OCI-LY7 (cell line): ENCODE data around the gene LRRFIP2. TPM values are rescaled to one million over a fixed set of nuclear protein-coding genes. Genes with fewer than 3 reads are reported as not detected.

Experiments
- BruUV-seq: library from RNA; stranded (reverse); fragments of 400-500 nt; replicated peaks from 2 replicates; lab custom pipeline; 2021; lab: Mats Ljungman, UMichigan
- CTCF ChIA-PET: fragments of 300-600 bp; sonication (Branson Sonifier 250); formaldehyde crosslinking; loops from one replicate; lab custom pipeline; 2022; ENCODE audit warnings: antibody characterized with exemption; ENCODE audit not compliant: unreplicated experiment; lab: Charles Lee
- POLR2A ChIA-PET: fragments of 300-600 bp; sonication (Branson Sonifier 250); formaldehyde crosslinking; loops from one replicate; lab custom pipeline; 2022; ENCODE audit warnings: antibody characterized with exemption; lab: Charles Lee
- DNase-seq: peaks from one replicate; pipeline ENCODE4 v3.0.0-alpha.2; 2015; ENCODE audit warnings: low spot score
- H2AFZ ChIP-seq: fragments of 200-600 bp; sonication (generic), shearing (Covaris generic); 2 replicates; pipeline ENCODE4 v1.6.1; 2014; ENCODE audit warnings: mild to moderate bottlenecking, antibody characterized with exemption, low read length, moderate library complexity
- H3K27ac ChIP-seq: fragments of 200-600 bp; sonication (generic); 2 replicates; pipeline ENCODE4 v1.5.1; 2014; ENCODE audit warnings: mixed run types, low read depth, mild to moderate bottlenecking, moderate library complexity, low read length, inconsistent platforms; ENCODE audit not compliant: poor library complexity, severe bottlenecking
- H3K36me3 ChIP-seq: fragments of 200-600 bp; sonication (generic); 2 replicates; pipeline ENCODE4 v1.6.1; 2014; ENCODE audit warnings: mild to moderate bottlenecking, antibody characterized with exemption, low read length, moderate library complexity, mixed read lengths; ENCODE audit not compliant: insufficient read depth
- H3K4me1 ChIP-seq: fragments of 200-600 bp; sonication (generic); 2 replicates; pipeline ENCODE4 v1.5.1; 2014; ENCODE audit warnings: mild to moderate bottlenecking, low read length; ENCODE audit not compliant: insufficient read depth, poor library complexity, severe bottlenecking
- H3K4me2 ChIP-seq: fragments of 200-600 bp; sonication (generic); 2 replicates; pipeline ENCODE4 v1.6.1; 2014; ENCODE audit warnings: mild to moderate bottlenecking, low read length
- H3K4me3 ChIP-seq: fragments of 200-600 bp; sonication (generic); 2 replicates; pipeline ENCODE4 v1.5.1; 2014; ENCODE audit warnings: mild to moderate bottlenecking, low read depth, low read length; ENCODE audit not compliant: poor library complexity, severe bottlenecking
- H3K79me2 ChIP-seq: fragments of 200-600 bp; sonication (generic); 2 replicates; pipeline ENCODE4 v1.6.1; 2016; ENCODE audit warnings: low read depth, mild to moderate bottlenecking, low read length, moderate library complexity, mixed read lengths; ENCODE audit not compliant: insufficient read depth
- H3K9me2 ChIP-seq: fragments of 200-600 bp; sonication (generic); 2 replicates; pipeline ENCODE4 v1.6.1; 2016; ENCODE audit warnings: mild to moderate bottlenecking, low read length, mixed read lengths; ENCODE audit not compliant: insufficient read depth
- H3K9me3 ChIP-seq: fragments of 200-600 bp; sonication (generic); 2 replicates; pipeline ENCODE4 v1.6.1; 2014; ENCODE audit warnings: mild to moderate bottlenecking, mixed run types, low read length, mixed read lengths
- H4K20me1 ChIP-seq: fragments of 200-600 bp; sonication (generic); 2 replicates; pipeline ENCODE4 v1.6.1; 2014; ENCODE audit warnings: mild to moderate bottlenecking, antibody characterized with exemption, low read length, moderate library complexity, mixed read lengths; ENCODE audit not compliant: insufficient read depth
- CTCF ChIP-seq: fragments of 200-600 bp; sonication (generic); conservative IDR thresholded peaks from 2 replicates; pipeline ENCODE4 v1.5.1; 2014; ENCODE audit warnings: mild to moderate bottlenecking, antibody characterized with exemption, low read length, moderate library complexity, mixed read lengths
- EZH2phosphoT487 ChIP-seq: fragments of 200-600 bp; sonication (generic); IDR thresholded peaks from 2 replicates; pipeline ENCODE4 v1.6.1; 2018; ENCODE audit warnings: low read depth, borderline replicate concordance, mild to moderate bottlenecking, mixed run types, antibody characterized with exemption, low read length, moderate library complexity, mixed read lengths
- intact Hi-C: fragments of 100-400 bp; cut with micrococcal nuclease; formaldehyde crosslinking; loops from one replicate; pipeline ENCODE4 v1.10.0; 2022; ENCODE audit not compliant: unreplicated experiment
- total RNA-seq, 2 experiments: library from RNA; depleted of rRNA in 1 of 2; stranded (reverse); fragments of >200 nt in 1 of 2; shearing (Covaris generic) in 1 of 2; gene quantifications; 2 replicates each; pipeline ENCODE4 v1.2.3, GENCODE V29; 2014 to 2022

Gene LRRFIP2
- total RNA-seq, 2 experiments from 2014 or later, result 23.7 to 37.3 TPM

GRCh38 chr3:37031096-37031682, 143.2 kb downstream of the LRRFIP2 start:
- ChIA-PET POLR2A (no interaction called here), CTCF (no interaction called here)
- Histone ChIP-seq H3K27ac (no peak overlapping the region), H3K36me3 (peaks cover 100% of the 10 kb centered on the region), H3K4me3 (no peak overlapping the region), H3K79me2 (no peaks in the 10 kb centered on the region), H3K9me2 (no peaks in the 10 kb centered on the region), H3K4me2 (no peak overlapping the region), H3K4me1 (no peaks in the 10 kb centered on the region), H2AFZ (no peak overlapping the region), H4K20me1 (no peaks in the 10 kb centered on the region), H3K9me3 (no peaks in the 10 kb centered on the region)
- TF ChIP-seq EZH2phosphoT487 (no peak), CTCF (no peak)
- intact Hi-C loops, result no loop called here
- no peak for DNase-seq
- BruUV-seq, result no TSS peak

GRCh38 chr3:37030588-37030987, 143.8 kb downstream of the LRRFIP2 start:
- Histone ChIP-seq H3K9me2 (no peaks in the 10 kb centered on the region), H2AFZ (no peak overlapping the region), H3K79me2 (no peaks in the 10 kb centered on the region), H3K4me3 (no peak overlapping the region), H3K9me3 (no peaks in the 10 kb centered on the region), H3K4me2 (no peak overlapping the region), H3K4me1 (peaks cover 2% of the 10 kb centered on the region), H3K27ac (no peak overlapping the region), H3K36me3 (peaks cover 100% of the 10 kb centered on the region), H4K20me1 (no peaks in the 10 kb centered on the region)
- ChIA-PET CTCF (no interaction called here), POLR2A (no interaction called here)
- no peak for DNase-seq
- BruUV-seq, result no TSS peak
- TF ChIP-seq EZH2phosphoT487 (no peak), CTCF (no peak)
- intact Hi-C loops, result no loop called here

- Histone ChIP-seq H3K79me2 (peaks cover 8% of the 10 kb centered on the region; the same call in 1 of the 2 replicates), H3K4me2 (no peak overlapping the region), H3K36me3 (peaks cover 97% of the 10 kb centered on the region), H3K9me3 (no peaks in the 10 kb centered on the region), H3K9me2 (no peaks in the 10 kb centered on the region), H3K4me3 (no peak overlapping the region), H3K4me1 (peaks cover 12% of the 10 kb centered on the region), H4K20me1 (no peaks in the 10 kb centered on the region), H3K27ac (no peak overlapping the region), H2AFZ (no peak overlapping the region)
- no TSS peak for BruUV-seq
- POLR2A ChIA-PET, result interaction anchor here (0.7 to 2.1 kb wide), 4 partner anchors 9 to 184 kb away, joined by 3 to 6 read pairs (median 4); no protein-coding TSS in a partner anchor
- no peak for DNase-seq
- no peak for TF ChIP-seq CTCF
- no peak for TF ChIP-seq EZH2phosphoT487
- CTCF ChIA-PET, result no interaction called here
- intact Hi-C loops, result no loop called here
Observed at GRCh38 chr3:37029516-37030163, 144.7 kb downstream of the LRRFIP2 start.
